ENCODE results near the gene BRD4. TPM values are rescaled to one million over a fixed set of nuclear protein-coding genes. Genes with fewer than 3 reads are reported as not detected.

The BRD4 gene
- total RNA-seq, 1 donor from 2014 or later = 34.6 TPM

- DNase-seq = no peak
Measured at GRCh38 chr19:15225760-15226159, 106.6 kb downstream of the BRD4 start.

GRCh38 chr19:15223649-15224361 lies 108.5 kb downstream of the BRD4 start:
- no peak for DNase-seq

- peak; percentile 98 for DNase-seq
Measured at GRCh38 chr19:15222738-15223648, 109.3 kb downstream of the BRD4 start.

- DNase-seq = no peak
Measured at GRCh38 chr19:15220833-15221232, 111.5 kb downstream of the BRD4 start.

GRCh38 chr19:15218501-15218900 lies 113.8 kb downstream of the BRD4 start:
- no peak for DNase-seq

- DNase-seq = no peak
Measured at GRCh38 chr19:15216363-15216762, 116.0 kb downstream of the BRD4 start.

GRCh38 chr19:15213715-15214381 lies 118.5 kb downstream of the BRD4 start:
- peak; percentile 81 for DNase-seq

GRCh38 chr19:15212711-15213110 lies 119.6 kb downstream of the BRD4 start:
- DNase-seq = no peak

GRCh38 chr19:15210323-15210781 lies 122.0 kb downstream of the BRD4 start:
- DNase-seq = no peak

- no peak for DNase-seq
Measured at GRCh38 chr19:15201374-15202023, 130.8 kb downstream of the BRD4 start.

- peak; percentile 66 for DNase-seq
Measured at GRCh38 chr19:15200553-15201364, 131.6 kb downstream of the BRD4 start, which contains the start of gene NOTCH3. NOTCH3 (minus strand) TSS chr19:15200995; CDS start chr19:15200905, 90 bp downstream.

GRCh38 chr19:15199661-15200552 lies 132.4 kb downstream of the BRD4 start:
- DNase-seq = peak; percentile 91

GRCh38 chr19:15198951-15199660 lies 133.2 kb downstream of the BRD4 start:
- no peak for DNase-seq

- DNase-seq = peak; percentile 84
Measured at GRCh38 chr19:15197942-15198341, 134.4 kb downstream of the BRD4 start.

- peak; percentile 91 for DNase-seq
Measured at GRCh38 chr19:15197275-15197941, 134.9 kb downstream of the BRD4 start.

GRCh38 chr19:15196360-15197005 lies 135.9 kb downstream of the BRD4 start:
- no peak for DNase-seq

GRCh38 chr19:15195371-15196334 lies 136.7 kb downstream of the BRD4 start:
- DNase-seq = peak; percentile 84
